Hematopoietic multipotent progenitor cell treated with erythropoietin and hydrocortisone succinate and interleukin-3 and kit ligand, for 17 days (in vitro differentiated cells): ENCODE measurements around the gene GGT5.
"Not testable (repeated sequence)": the region's sequence is repeated elsewhere in the genome, so short reads cannot be mapped to it uniquely, and the experiment has no call there.

Experiments
- DNase-seq: peaks from one replicate; pipeline ENCODE4 v3.0.0-alpha.2; 2015; ENCODE audit warnings: low spot score

GGT5 gene

DNA sequence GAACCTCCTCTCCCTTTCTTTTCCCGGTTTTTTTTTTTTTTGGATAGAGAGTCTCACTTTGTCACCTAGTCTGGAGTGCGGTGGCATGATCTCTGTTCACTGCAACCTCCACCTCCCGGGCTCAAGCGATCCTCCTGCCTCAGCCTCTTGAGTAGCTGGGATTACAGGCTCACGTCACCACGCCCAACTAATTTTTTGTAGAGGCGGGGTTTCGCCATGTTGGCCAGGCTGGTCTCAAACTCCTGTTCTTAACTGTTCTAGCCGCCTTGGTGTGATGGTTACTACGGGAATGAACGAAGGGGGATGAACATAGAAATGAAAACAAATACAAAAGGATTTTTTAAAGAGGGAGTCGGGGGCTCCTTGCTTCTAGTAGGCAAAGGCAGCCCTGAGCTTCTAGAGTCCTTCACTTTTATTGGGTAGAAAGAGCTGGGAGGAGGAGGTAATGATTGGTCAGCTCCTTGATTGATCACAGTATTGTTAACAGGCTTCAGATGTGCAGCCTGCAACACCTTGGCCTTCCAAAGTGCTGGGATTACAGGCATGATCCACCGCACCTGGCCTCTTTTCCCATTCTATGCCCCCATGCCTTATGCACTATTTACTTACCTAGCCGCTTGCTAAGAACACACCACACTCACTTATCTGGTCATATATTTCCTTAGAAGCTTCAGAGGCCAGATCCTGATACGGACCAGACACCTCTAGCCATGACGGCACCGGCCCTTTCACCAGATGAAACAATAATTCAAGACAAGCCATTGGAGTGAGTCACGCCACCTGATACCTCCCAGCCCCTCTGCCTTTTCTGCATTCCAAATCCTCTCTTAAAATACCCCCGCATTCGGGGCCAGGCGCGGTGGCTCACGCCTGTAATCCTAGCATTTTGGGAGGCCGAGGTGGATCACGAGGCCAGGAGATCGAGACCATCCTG lies 42.9 kb downstream of the GGT5 start:
- no peak for DNase-seq

GRCh38 chr22:24200619-24201212 lies 44.2 kb downstream of the GGT5 start:
- DNase-seq = no peak

GRCh38 chr22:24198682-24199052 lies 46.2 kb downstream of the GGT5 start:
- DNase-seq = no peak

DNA sequence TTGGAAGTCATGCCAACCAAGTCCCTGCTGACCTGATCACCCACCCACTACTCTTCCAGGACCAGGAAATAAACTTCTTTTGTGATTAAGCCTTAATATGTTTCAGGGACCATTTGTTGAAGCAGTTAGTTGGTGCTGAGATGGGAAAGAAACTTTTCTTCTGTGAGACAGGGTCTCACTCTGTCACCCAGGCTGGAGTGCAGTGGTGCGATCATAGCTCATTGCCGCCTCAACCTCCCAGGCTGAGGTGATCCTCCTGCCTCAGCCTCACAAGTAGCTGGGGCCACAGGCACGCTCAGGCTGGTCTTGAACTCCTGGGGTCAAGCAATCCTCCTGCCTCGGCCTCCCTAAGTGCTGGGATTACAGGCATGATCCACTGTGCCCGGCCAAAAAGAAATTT lies 53.0 kb downstream of the GGT5 start:
- no peak for DNase-seq

DNA sequence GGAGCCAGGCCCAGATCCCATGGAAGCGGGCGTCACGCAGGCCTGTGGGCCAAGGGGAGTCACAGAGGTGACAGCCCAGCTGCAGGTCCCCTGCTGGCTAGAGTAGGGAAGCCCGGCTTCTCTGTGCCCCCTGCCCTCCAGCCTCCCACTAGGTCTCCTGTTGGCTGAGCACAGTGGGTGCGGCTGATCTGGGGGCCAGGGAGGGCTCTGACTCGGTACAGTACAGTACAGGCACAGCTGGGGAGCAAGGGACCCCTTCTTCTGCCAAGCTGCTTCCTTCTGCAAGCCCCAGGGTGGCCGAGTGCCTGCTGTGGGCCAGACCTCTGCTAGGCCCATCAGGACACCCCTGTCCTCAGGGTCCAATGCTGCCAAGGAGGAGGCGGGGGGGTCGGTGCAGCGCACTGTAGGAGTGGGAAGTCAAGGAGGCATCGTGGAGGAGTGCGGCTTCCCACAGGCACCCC lies 53.5 kb downstream of the GGT5 start:
- no peak for DNase-seq

DNA sequence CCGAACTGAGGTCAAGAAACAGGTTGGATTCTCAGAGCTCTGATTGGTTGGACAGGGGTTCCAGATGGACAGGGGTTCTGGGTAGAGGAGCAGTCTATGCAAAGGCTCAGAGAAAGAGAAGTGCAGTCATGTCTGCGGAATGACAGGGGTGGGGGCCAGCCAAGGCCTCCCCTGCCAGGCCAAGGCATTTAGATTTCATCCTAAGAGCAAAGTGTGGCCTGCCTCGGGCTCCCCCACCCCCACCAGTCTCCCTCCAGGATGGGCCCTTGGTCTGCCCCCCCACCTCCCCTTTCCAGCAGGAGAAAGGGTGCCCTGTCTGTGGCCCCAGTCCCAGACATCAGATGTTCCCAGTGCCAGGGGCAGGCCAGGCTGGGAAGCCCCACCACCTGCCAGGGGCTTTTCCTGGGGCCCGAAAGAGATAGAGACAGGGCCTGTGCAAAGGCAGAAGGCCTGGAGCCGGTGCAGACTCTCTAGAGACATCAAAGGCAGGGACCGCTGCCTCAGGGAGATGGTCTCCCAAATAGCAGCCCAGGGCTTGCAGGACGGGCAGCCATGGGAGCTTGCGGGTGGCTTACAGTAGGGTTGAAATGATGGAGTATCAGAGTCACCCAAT lies 54.2 kb downstream of the GGT5 start:
- no peak for DNase-seq

DNA sequence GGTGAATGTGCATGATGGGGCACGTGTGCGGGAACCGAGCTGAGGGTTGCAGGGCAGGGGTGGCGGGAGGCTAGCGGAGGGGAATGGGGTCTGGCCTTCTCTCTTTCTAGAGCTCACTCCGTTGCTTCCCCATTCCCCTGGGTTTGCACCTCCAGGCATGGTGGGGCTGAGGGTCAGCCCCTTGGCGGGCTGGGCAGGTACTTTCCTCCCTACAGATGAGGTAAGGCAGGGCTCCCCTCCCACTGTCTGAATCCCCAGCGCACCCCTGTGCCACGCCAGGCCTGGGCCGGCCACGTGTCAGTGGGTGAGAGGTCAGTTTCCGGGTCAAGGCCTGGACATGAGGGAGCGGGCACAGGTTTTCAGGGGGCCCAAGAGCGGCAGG lies 54.7 kb downstream of the GGT5 start:
- DNase-seq = no peak

DNA sequence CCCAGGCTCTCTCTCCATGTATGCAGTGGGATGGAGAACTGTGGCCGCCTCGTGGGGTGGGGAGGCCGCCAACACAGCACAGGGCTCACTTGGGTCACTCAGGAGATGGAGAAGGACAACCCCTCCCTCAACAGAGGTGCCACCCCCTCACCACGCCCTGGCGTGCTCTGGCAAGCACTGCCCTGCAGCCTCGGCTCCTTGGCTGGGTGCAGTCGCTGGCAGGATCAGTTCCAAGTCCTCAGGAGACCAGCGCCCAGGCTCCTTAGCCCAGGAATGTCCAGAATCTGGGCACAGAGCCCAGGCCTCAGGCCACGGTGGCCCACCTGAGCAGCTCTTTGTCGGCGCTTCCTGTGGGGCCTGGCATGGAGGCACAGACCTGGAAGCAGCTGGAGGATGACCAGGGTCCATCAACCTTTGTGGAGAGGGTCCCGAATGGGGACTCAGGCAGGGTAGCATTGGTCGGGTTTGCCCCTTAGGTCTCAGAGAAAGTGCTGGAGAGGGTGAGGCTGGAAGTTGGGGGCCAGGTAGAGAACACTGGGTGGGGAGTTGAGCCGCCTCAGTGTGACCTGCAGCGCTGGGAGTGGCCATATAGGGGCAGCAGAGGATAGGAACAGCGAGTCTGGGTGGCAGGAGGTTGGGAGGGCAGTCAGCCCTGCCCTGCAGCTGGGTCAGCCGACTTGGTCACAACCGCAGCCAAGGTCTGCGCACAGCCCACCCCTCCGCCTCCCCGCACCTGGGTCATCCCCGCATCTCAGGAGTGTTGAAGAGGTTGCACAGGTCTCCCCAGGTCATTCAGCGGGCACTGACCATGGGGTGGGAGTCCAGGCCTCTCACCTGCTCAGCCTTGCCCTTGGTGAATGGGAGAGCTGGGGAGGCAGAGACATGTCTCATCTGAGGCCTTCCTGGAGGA lies 55.4 kb downstream of the GGT5 start:
- peak; percentile 51 for DNase-seq

DNA sequence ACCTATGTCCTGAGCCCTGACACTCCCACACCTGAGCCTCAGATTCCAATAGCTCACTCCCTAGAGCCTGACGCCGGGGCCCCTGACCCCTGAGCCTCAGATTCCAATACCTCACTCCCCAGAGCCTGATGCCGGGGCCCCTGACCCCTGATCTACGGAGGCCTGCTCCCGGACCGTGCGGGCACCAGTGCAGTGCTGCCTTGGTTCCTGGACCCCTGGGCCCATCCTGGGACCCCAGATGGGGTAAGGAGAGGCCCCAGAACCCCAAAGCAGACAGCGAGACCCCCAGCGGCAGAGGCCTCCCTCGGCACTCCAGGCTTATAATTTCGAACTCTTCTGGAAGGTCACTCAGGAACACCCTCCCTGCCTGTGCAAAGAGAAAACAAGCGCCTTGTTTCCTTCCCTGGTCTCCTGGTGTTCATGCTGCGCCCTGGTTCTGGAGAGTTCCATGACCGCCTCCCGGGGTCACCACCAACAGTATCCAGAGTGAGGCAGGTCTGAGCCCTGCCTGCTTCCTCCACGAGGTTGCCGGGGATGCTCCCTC lies 56.1 kb downstream of the GGT5 start:
- no peak for DNase-seq

- DNase-seq = no peak
These were observed 56.9 kb downstream of the GGT5 start for GRCh38 chr22:24187731-24188644.

DNA sequence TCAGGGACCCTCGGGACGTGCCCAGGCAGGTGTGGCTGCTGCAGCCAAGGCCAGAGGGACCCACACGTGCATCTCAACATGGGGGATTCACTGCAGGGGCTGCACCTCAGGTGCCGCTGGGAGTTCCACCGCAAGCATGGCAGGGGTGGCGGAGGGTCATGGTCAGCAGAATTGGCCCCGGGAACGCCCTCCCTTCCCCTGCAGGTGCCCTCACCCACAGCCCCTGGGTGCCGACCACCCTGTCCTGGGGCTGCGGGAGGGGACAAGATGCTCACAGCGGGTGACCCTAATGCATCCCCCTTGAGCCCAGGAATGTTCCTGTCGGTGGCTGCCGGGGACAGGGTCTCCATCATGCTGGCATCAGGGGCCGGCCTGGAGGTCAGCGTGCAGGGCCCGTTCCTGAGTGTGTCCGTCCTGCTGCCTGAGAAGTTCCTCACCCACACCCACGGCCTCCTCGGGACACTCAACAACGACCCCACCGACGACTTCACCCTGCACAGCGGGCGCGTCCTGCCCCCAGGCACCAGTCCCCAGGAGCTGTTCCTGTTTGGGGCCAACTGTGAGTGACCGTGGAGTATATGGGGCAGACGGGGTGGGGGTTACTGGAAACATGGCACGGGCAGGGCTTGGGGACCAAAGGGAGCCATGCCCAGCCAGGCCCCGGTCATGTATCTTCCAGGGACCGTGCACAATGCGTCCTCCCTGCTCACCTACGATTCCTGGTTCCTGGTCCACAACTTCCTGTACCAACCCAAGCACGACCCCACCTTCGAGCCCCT lies 57.8 kb downstream of the GGT5 start:
- DNase-seq = no peak

GRCh38 chr22:24186352-24186740 lies 58.5 kb downstream of the GGT5 start:
- no peak for DNase-seq

DNA sequence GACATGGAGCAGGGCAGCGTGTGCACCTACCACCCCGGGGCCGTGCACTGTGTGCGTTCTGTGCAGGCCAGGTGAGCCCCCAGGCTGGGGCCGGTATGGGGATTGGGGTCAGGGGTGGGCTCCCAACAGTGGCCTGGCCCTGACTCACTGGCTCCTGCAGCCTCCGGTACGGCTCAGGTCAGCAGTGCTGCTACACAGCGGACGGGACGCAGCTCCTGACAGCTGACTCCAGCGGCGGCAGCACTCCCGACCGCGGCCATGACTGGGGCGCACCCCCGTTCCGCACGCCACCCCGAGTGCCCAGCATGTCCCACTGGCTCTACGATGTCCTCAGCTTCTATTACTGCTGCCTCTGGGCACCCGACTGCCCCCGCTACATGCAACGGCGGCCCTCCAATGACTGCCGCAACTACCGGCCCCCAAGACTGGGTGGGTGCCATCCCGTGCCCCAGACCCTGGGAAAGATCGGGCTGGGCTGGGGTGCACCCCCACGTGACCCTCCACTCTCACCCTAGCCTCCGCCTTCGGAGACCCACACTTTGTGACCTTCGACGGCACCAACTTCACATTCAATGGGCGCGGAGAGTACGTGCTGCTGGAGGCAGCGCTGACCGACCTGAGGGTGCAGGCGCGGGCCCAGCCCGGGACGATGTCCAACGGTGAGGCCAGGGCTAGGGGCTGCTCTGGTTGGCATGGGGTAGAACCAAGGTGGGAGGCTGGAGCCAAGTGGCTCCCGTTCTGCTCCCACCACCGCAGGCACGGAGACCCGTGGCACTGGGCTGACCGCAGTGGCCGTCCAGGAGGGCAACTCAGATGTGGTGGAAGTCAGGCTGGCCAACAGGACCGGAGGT lies 59.2 kb downstream of the GGT5 start:
- DNase-seq = no peak

- DNase-seq = no peak
These were observed 59.8 kb downstream of the GGT5 start for GRCh38 chr22:24185001-24185500.

GRCh38 chr22:24184057-24184798 lies 60.7 kb downstream of the GGT5 start:
- no peak for DNase-seq

DNA sequence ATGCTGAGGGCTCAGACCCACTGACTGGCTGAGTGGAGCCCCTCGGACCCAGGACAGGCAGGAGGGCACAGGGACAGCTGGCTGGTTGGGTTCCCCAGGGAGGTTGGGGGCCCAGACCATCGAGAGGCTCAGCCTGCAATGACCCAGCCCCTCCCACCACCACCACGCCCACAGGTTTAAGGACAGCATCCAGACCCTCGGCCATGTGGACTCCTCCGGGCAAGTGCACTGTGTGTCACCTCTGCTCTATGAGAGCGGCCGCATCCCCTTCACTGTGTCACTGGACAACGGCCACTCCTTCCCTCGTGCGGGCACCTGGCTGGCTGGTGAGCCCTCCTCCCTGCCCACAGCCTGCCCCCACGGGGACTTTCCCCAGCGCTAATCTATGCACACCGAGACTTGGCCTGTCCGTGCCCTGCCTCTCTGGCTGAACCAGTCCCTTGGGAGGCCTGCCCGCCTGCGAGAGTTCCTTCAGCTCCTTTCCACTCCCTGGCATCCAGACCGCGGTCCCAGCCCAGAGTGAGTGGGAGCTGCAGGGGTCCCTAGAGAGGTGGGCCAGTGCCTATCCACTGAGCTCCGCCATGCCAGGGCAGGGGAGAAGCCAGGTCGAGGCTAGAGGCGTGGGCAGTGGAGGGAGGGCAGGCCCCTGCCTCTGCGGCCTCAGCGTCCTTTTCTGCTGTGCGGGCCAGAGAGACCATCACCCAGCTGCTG lies 61.4 kb downstream of the GGT5 start:
- DNase-seq = no peak

DNA sequence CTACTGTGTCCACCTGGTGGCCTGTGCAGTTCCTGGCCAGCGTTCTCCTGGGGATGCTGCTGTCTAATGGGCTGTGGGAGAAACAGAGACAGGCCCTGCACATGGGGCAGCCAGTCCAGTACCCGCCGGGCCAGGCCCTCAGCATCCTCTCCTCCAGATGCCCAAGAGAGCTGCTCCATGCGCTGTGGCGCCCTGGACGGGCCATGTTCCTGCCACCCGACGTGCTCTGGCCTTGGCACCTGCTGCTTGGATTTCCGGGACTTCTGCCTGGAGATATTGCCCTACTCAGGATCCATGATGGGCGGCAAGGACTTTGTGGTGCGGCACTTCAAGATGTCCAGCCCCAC lies 62.0 kb downstream of the GGT5 start:
- DNase-seq = not testable (repeated sequence)
